ENCODE results near the gene PLA2G4E. TPM values are rescaled to one million over a fixed set of nuclear protein-coding genes. Genes with fewer than 3 reads are reported as not detected.

Gene PLA2G4E
- total RNA-seq, 4 donors from 2014 or later = 0.08 to 0.67 TPM; not detected in 2

DNA sequence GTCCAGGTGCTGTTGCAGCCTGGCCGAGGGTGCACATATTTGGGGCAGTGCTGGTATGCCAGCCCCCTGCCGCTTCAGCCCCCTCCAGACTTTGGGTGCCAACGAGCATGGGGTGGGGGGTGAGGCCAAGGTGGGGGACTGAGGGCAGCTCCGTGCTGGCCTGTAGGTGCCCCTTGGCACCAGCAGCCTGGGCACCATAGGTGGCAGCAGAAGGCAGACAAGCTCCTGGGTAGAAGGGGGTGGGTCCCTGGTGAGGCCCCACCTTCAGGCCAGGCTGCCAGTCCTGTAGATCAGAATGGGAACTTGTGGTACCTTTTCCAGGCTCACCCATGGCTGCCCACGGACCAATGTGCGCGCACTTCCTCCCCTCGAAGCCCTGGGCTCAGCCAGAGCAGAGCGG, 16.1 kb upstream of the PLA2G4E start:
- Histone ChIP-seq H3K27me3 (no peaks in the 10 kb centered on the region), H3K4me1 (peaks cover 0 to 13% (median 0%) of the 10 kb centered on the region in 3 donors), H3K27ac (no peak overlapping the region), H3K4me3 (no peak overlapping the region), H3K36me3 (no peaks in the 10 kb centered on the region), H3K9me3 (no peaks in the 10 kb centered on the region)
- no CpG with 5 or more reads among the region's 9 CpGs for WGBS, 2 donors (ENCODE audit: low coverage in 1 of 2)
- ATAC-seq = no peak
- TF ChIP-seq POLR2AphosphoS5 (IDR thresholded peaks at IDR 0.05) (no peak), EP300 (IDR thresholded peaks at IDR 0.05) (no peak), CTCF (IDR thresholded peaks at IDR 0.05) (no peak)

DNA sequence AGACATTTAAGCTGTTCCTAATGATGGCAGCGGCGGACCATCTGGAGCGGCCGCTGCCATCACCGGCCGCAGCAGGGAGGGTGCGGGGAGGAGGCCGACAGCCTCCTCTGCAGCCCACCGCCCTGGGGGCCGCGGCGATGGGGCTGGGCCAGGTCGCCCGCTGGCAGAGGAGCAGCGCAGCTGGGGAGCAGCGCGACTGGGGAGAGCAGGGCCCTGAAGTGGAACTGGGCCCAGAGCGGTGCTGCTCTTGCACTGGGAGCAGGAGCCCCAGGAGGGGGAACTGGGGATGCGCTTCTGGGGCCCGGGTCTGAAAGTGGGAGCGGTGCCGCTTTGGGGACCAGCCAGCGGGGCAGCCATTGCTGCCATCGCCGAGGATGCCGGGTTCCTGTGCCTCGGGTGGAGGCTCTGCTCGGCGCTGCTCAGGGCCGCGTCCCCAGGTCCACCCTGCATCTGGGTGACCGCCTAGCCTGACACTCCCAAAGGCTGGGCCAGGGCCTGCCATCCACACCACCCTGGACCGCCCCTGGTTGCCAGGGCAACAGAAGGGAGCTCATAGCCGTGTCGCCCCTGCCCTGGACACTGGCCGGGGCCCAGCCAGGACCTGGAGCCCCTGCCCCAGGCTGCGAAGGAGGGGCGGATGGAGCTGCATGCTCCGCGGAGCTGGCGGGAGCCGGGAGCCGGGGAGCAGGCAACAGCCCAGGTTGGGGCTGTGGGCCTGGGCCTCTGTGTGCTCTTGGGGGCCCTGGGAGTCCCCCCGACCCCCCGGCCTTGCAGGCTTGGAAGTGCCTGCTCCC, 15.5 kb upstream of the PLA2G4E start:
- 70% methylated on average over 9 of the region's 45 CpGs; no CpG with 5 or more reads in 1 of the 2 donors for WGBS, 2 donors (ENCODE audit: low coverage in 1 of 2)
- no peaks in the 10 kb centered on the region for H3K9me3 ChIP-seq
- peaks cover 0 to 13% (median 0%) of the 10 kb centered on the region in 3 donors for H3K4me1 ChIP-seq
- no peak overlapping the region for H3K4me3 ChIP-seq
- no peaks in the 10 kb centered on the region for H3K36me3 ChIP-seq
- no peaks in the 10 kb centered on the region for H3K27me3 ChIP-seq
- H3K27ac ChIP-seq = no peak overlapping the region
- ATAC-seq = no peak
- TF ChIP-seq EP300 (IDR thresholded peaks at IDR 0.05) = no peak
- TF ChIP-seq POLR2AphosphoS5 (IDR thresholded peaks at IDR 0.05) = no peak
- no peak for TF ChIP-seq POLR2A (IDR thresholded peaks at IDR 0.05)
- TF ChIP-seq CTCF (IDR thresholded peaks at IDR 0.05) = no peak

DNA sequence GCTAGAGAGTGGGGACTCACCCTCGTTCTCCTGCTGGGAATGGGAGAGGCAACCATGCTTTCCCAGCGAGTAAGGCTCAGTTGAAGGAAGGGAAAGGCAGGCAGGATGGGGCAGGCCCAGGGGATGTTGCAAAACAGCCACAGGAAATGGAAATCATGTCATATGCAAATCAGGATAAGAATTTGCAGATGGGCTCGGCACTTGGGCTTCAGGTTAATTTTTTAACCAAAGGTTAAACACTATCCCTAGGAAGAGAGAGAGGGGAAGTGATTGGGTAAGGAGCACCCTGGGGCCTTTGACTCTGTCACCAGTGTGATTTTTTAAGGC, 14.6 kb upstream of the PLA2G4E start:
- H3K4me3 ChIP-seq = no peak overlapping the region
- peaks cover 0 to 13% (median 0%) of the 10 kb centered on the region in 3 donors for H3K4me1 ChIP-seq
- H3K27me3 ChIP-seq = no peaks in the 10 kb centered on the region
- H3K9me3 ChIP-seq = no peaks in the 10 kb centered on the region
- ATAC-seq = no peak
- TF ChIP-seq CTCF (IDR thresholded peaks at IDR 0.05) (no peak), POLR2AphosphoS5 (IDR thresholded peaks at IDR 0.05) (no peak), POLR2A (IDR thresholded peaks at IDR 0.05) (no peak), EP300 (IDR thresholded peaks at IDR 0.05) (no peak)
- 45 to 63% methylated on average over 2 to 3 of the region's 3 CpGs for WGBS, 2 donors (ENCODE audit: low coverage in 1 of 2)
- no peak overlapping the region for H3K27ac ChIP-seq
- H3K36me3 ChIP-seq = no peaks in the 10 kb centered on the region

- TF ChIP-seq POLR2A (IDR thresholded peaks at IDR 0.05) (no peak), POLR2AphosphoS5 (IDR thresholded peaks at IDR 0.05) (no peak), EP300 (IDR thresholded peaks at IDR 0.05) (no peak), CTCF (IDR thresholded peaks at IDR 0.05) (no peak)
- Histone ChIP-seq H3K4me3 (no peak overlapping the region), H3K36me3 (no peaks in the 10 kb centered on the region), H3K27ac (no peak overlapping the region), H3K27me3 (no peaks in the 10 kb centered on the region), H3K4me1 (peaks cover 0 to 13% (median 0%) of the 10 kb centered on the region in 3 donors), H3K9me3 (no peaks in the 10 kb centered on the region)
- WGBS, 2 donors (ENCODE audit: low coverage in 1 of 2) = 69 to 75% methylated on average over 6 to 7 of the region's 8 CpGs
- no peak for ATAC-seq
Observed at GRCh38 chr15:42034628-42035434, 14.0 kb upstream of the PLA2G4E start.
